ENCODE data around the gene COA3.

DNA sequence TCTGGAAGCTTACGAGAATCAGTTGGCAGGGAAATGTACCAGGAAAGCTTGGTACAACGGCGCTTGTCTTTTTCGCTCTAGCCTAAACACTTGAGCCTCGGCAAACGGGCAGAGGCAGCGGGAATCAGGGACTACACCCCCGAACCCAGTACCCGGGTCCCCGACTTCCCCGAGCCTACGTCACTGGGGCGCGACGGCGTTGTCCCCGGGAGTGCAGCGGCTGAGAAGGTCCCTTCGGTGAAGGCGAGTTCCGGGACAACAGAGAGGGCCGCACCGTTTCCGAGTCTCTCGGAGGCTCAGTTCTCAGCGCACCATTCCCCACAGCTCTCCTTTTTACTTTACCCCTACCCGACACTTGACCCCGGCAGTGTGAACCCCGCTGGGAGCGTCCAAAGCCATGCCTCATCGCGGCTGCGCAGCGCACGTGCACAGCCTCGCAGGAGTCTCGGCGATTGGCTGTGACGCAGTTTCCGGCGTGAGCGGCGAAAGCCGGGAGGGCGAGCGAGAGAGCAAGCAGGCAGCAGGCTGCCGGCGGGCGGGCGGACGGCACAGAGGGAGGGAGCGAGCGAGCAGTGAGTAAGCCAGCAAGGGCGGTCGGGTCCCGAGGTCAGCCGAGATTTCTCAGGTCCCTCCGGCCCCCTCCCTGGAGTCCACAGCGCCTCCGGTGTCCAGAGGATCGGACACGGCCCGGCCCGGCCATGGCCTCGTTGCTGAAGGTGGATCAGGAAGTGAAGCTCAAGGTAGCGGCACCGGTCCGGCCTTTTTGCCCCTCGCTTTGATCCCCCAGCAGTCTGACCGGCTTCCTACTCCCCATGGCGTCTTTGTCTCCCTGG, 34.6 kb upstream of the COA3 start, which contains the start of gene PSME3:
- TF ChIP-seq CTCF (IDR thresholded peaks at IDR 0.05) (no peak), POLR2A (IDR thresholded peaks at IDR 0.05) (peak in 1 of 2 donors; percentile 87)
